Thyroid gland (tissue), 4 donors: ENCODE results near the gene TTI1.

Experiments
- POLR2A ChIP-seq, 2 donors: fragments of 450-650 bp; IDR thresholded peaks; one replicate each; pipeline ENCODE4 v1.6.1; 2017; ENCODE audit warnings: antibody characterized with exemption in 2 of 2, mild to moderate bottlenecking in 2 of 2, moderate library complexity in 1 of 2
- TF ChIP-seq, protein P1 (sequence below), 6 experiments: fragments of 200-600 bp in 3 of 6; fragments of 450-650 bp in 3 of 6; sonication (generic) in 3 of 6; IDR thresholded peaks; one replicate each; pipeline ENCODE4 v1.5.1; 2016 to 2019; ENCODE audit warnings: antibody characterized with exemption in 6 of 6, mild to moderate bottlenecking in 2 of 6, inconsistent platforms in 1 of 6, moderate library complexity in 1 of 6

DNA sequence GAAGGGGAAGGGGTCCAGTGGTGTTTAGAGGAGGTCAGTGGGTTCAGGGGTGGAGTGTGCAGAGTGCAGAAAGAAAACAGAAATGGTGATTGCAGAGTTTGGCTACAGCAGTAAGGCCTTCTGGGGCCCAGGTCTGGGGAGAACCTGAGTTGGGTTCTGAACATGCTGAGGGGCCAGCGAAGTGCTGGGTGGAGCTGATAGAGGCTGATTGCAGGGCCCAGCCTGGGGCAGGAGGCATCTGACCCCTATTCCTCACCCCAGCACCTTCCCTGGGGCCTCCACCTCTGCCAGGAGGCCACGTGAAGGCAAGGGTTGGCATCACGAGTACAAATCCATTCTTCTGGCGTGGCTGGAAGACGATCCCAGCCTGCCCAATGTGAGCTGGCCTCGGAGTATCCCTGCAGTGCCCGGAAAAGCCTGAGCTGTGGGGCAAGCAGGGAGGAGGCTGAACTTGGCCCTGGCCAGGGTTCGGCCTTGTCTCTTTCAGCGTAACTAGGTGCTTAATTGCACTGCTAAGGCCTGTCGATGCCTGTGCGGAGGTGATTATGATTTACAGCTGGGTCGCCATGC lies 95.0 kb downstream of the TTI1 start:
- TF ChIP-seq, protein P1, sequence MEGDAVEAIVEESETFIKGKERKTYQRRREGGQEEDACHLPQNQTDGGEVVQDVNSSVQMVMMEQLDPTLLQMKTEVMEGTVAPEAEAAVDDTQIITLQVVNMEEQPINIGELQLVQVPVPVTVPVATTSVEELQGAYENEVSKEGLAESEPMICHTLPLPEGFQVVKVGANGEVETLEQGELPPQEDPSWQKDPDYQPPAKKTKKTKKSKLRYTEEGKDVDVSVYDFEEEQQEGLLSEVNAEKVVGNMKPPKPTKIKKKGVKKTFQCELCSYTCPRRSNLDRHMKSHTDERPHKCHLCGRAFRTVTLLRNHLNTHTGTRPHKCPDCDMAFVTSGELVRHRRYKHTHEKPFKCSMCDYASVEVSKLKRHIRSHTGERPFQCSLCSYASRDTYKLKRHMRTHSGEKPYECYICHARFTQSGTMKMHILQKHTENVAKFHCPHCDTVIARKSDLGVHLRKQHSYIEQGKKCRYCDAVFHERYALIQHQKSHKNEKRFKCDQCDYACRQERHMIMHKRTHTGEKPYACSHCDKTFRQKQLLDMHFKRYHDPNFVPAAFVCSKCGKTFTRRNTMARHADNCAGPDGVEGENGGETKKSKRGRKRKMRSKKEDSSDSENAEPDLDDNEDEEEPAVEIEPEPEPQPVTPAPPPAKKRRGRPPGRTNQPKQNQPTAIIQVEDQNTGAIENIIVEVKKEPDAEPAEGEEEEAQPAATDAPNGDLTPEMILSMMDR (IDR thresholded peaks at IDR 0.05) = no peak
- TF ChIP-seq POLR2A (IDR thresholded peaks at IDR 0.05) = no peak
